Jurkat, Clone E6-1 (cell line): ENCODE data around the gene RNU2-63P. TPM values are rescaled to one million over a fixed set of nuclear protein-coding genes. Genes with fewer than 3 reads are reported as not detected.
"Not testable (repeated sequence)": the region's sequence is repeated elsewhere in the genome, so short reads cannot be mapped to it uniquely, and the experiment has no call there.

Experiments
- DNase-seq: peaks from one replicate; pipeline ENCODE4 v3.0.0-alpha.2; 2011; ENCODE audit warnings: low read depth, low spot score
- H3K4me3 ChIP-seq: 2 replicates; pipeline ENCODE4 v1.5.1; 2011; ENCODE audit warnings: mild to moderate bottlenecking, low read length, control low read depth, moderate library complexity
- polyA plus RNA-seq: library from polyadenylated mRNA; unstranded; fragments of >200 nt; gene quantifications from one replicate; pipeline ENCODE4 v1.2.1, GENCODE V29; 2012; ENCODE audit warnings: missing spikeins; ENCODE audit not compliant: insufficient read length, insufficient read depth

RNU2-63P gene
- not detected for polyA plus RNA-seq

DNA sequence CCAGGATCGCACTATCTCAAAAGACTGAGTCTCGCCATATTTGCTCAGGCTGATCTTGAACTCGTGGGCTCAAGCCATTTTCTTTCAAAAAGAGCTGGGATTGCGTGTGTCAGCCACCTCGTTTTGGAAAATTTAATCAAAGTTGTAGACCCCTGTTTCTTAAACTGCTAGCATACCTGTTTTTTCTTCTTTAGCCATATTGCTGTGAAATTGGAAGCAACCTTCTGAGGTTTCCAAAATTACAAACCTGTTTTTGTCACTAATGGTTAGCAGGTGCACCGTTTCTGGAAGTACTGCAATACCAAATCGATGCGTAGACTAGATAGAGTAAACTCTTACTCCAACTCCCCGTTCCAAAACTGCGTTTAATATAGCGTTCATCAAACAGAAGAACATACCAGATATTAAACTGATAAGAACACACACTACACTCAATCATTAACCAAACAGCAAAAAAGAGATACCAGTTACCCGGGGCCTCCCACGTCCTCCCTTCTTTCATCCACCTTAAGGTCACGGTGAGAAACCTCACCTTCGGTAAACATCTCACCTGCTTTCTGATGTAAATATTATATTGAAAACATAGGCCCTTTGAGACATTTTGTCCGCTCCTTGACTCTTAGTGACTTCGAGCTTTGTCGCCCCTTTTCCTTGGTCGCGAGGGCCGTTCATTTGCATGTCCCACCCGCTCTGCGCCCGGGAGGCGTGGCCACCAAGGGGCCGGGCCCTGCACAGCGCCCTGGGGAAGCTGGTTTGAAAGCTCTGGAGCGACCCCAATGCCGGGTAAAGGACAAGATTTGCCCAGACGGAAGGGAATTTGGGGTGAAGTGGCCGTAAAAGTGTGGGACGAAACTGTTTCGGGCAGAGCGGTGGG is at the start of gene RNU2-63P:
RNU2-63P (minus strand) TSS at position 462 of the 874 bp plus-strand sequence.
- DNase-seq, result peak; percentile 89
- peak within 1 kb of the TSS; percentile 64 for H3K4me3 ChIP-seq

DNA sequence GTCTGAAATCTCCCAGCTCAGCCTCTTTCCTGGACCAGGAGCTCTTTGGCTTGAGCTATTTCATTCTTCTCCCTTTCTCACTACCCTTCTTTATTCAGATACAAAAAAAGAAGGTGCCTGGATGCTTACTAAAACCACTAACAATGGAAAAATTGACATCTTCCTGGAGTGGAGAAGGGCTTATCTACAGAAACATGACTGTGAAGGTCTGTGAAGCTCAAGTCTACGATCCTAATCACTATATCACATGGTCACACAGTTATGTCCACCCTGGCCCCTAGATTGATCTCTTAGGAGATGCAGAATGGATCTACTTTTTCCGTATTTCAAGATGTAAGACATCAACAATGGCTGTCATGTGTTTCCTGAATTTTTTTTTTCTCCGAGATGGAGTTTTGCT is 44.9 kb upstream of the RNU2-63P start:
- no peak overlapping the region for H3K4me3 ChIP-seq
- DNase-seq, result no peak

DNA sequence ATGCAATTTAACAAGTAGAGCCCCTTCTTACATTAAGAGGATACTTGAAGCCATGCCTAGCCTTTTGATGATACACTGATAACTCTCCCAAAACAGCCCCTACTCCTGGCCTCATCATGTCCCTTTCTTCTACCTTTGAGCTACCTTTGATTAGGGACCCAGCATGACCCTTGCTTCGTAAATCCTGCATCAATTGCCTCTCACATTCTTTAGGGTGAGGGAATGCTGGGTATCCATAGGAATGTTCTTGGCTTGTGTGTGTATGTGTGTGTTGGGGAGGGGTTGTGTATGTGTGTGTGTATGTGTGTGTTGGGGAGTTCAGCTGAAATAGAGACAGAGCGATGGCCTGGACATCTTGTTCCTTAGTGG is 44.5 kb upstream of the RNU2-63P start:
- H3K4me3 ChIP-seq, result no peak overlapping the region
- no peak for DNase-seq

DNA sequence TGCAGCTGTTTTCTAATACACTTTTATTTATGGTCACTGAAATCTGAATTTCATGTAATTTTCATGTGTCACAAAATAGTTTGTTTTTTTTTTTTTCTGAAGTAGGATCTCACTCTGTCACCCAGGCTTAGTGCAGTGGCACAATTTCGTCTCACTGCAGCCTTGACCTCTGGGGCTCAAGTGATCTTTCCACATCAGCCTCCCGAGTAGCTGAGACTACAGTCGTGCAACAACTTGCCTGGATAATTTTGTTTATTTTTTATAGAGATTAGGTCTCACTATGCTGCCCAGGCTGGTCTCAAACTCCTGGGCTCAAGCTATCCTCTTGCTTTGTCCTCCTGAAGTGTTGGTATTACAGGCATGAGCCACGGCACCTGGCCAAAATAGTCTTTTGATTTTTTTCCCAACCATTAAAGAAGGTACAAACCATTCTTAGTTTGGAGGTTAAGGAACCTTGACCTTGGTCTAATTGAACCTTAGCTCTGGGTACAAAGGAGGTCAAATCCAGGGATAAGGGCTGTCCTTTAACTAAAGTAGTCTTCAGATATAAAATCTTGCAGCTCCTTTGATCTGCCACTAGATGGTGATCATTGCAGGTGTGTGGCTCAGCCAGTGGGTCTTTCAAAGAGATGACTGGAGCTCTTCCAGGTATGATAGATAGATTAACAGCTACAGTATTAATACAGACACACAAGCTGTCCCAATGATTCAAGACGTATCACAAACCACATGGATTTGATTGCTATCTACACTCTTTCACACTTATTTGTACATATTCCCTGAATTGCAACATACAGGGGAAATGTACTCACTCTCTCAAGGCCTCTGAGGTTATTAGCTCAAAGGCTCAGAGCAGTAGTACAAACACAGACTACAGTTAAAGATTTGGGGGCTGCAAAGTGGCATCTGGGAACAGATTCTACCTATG is 43.9 kb upstream of the RNU2-63P start:
- H3K4me3 ChIP-seq, result no peak overlapping the region
- peak; percentile 38 for DNase-seq

DNA sequence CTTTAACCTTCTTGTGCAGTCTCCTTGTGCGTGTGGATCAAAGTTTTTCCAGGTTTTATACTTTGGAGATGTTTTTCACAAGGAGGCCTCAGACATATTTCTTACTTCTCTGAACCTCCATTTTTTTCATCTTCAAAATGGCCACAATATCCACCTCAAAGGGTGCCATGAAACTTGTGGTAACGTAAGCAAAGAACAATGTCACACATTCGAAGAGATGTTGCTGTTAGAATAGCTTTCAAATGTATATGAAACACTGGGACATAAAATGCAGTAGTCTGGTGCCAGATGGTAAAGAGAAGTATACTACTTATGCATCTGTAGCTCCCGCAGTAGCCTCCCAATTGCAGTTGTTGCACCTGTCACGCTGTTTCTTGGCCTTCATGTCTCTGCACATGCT is 41.8 kb upstream of the RNU2-63P start:
- no peak overlapping the region for H3K4me3 ChIP-seq
- DNase-seq, result peak; percentile 88

DNA sequence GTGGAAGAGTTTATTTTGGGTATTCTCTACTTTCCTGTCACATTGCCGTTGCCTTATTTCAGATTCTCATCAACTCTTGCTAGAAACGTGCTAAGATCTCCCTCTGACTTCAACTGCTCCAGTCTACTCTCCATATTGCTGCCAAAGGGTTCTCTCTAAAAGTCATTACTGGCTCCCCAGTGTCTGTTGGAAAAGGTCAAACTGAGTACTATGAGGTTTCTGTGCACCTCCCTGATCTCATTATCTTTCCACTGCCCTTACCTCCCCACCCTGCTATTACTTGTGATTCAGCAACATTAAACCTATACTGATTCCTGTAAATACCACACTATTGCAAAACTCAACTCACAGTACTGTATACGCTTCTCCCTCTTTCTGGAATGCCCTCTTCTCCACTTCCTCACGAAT is 41.1 kb upstream of the RNU2-63P start:
- no peak for DNase-seq
- no peak overlapping the region for H3K4me3 ChIP-seq

DNA sequence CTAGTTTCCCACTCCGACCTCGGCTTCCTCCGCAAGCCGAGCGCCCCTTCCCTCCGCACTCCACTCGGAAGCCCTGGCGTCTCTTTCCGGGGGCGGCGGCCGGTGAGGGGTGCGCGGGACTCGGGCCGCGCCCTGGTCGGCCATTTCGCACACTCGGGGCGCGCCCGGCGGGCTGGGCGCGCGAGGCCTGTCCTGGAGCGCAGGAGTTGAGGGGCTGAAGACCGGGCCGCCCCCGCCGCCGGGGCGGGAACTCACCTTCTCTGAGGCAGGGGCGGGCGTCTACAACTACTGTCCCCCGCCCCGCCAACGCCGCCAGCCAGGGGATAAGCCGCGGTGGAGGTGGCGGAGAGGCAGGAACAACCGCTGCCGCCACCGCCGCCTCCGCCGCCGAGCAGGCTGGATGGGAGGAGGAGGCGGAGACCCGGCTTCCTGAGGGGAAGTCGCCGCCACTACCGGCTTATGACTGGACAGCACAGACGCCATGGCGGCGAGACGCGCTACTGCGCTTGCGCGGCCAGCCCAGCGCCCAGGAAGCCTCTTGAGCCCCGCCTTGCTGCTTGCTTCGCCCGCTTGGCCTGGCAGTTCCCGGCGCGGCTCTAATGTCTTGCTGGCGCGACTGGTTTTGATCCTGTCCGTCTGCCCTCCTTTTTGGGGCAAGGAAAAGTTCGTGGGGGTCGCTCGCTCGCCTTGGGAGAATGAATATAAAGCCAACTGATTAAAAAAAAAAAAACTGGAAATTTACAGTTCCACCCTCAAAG is 39.2 kb upstream of the RNU2-63P start, which contains the start of gene KRCC1:
KRCC1 (minus strand) TSS at position 413 of the 758 bp plus-strand sequence. CDS start 27,220 bp downstream, outside the sequence.
- peak; percentile 94 for DNase-seq
- H3K4me3 ChIP-seq, result peak within 1 kb of the TSS; percentile 96

DNA sequence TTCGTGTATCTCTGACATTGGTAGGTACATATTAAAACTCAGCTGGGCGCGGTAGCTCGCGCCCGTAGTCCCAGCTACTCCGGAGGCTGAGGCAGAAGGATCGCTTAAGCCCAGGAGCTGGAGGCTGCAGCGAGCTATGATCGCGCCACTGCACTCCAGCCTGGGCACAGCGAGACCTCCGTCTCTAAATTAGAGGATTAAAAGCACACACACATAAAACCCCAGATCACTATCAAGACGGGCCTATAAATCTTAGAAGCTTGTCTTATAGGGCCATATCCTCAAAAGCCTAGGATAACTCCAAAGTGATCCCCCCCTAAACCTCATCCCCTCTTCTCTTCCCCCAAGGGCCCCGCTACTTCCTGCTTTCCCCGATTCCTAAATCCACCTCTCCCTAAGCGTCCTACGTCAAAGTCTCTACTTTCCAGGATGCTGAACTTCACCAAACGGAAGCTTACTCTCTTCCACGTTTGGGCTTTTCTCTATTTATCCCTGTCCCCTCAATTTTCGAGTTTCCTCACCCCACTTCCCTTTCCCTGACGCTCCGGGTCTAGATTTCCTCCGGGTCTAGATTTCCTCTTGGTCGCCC is 38.5 kb upstream of the RNU2-63P start:
- H3K4me3 ChIP-seq, result peak overlapping the region; percentile 96
- no peak for DNase-seq

DNA sequence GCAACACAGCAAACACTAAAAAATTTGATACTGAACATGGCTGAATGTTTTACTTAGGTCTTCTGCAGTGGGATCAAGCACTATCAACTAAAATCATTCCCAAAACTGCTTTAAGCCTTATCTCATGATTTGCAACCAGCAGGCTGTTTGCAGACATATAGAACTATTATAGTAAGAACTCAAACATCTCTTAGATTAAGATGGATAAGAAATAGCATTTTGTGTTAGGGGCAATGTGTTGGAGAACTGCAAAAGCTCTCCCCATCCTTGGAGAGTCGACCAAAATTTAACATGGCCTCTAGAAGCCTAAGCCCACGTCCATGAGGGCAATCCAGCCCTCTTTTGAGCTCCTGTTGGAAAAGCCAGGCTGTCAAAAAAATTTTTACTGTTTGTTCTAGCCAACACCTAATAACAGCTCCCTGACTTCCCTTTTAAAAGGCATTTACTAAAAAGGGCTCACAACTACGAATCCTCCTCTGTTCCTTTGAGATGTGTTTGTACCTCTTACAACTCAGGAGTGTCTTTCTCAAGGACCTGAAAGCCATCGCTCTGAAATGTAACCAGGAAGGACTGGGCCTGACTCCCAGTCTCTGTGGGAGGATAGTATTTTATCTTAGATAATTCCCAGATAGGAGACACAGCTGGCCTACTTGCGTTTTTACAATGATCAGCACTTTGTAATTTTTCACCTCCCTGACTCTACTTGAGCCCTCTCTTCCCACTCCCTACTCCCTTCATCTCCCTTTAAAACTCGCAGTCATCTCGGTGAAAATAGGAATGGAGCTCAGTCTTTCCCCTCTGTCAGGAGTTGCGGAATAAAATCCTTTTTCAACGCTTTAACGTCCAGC is 37.8 kb upstream of the RNU2-63P start:
- no peak for DNase-seq
- H3K4me3 ChIP-seq, result peak overlapping the region; percentile 96

DNA sequence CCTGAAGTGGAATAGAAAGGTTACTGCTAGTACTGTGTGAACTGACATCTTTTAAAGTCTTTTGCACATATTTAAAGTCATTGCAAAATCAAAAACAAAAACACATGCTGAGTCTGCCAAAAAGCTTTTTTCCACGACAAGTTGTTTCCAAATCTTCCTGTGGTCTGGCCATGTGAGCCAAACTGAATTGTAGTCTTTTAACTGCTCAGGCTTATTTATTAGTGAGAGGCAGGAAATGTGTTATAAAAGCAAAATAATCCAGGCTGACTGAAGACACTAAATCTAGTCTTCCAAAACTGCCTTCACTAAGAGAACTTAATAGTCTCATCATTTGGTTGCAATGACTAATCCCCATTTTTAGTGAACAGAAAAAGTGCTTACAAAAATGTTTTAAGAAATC is 36.9 kb upstream of the RNU2-63P start:
- no peak for DNase-seq
- H3K4me3 ChIP-seq, result no peak overlapping the region

DNA sequence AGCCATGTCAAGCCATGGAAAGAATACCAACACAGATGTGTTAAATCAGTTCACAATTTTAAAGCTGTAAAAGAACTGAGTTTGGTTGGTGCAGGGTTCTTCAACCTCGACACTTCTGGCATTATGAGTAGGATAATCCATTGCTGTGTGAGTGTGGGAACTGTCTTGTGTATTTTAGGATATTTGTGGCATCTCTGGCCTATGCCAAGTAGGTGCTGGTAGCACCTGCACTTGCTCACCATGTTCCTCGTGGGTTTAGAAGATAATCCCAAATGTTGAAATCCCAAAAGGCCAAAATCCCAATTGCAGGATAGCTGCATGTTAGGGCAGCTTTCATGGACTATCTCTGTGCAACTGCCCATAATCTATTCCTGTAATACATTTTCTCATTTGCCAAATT is 35.4 kb upstream of the RNU2-63P start:
- no peak overlapping the region for H3K4me3 ChIP-seq
- no peak for DNase-seq

DNA sequence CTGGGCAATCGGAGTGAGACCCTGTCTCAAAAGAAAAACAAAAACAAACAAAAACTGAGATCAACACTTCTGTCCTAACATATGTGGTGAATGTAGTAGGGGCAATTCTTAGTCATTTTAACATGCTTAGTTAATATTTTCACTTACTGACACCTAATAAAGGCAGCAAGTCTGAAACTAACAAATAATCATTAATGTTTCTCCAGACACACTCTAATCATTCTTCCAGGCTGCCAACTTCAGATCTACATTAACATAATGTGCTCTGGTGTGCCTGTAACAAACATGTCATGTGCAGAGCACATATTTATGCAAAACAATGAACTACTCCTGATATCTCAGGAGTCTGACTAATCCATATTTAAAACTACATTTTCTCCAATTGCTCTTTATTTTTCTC is 33.3 kb upstream of the RNU2-63P start:
- no peak for DNase-seq
- no peak overlapping the region for H3K4me3 ChIP-seq

DNA sequence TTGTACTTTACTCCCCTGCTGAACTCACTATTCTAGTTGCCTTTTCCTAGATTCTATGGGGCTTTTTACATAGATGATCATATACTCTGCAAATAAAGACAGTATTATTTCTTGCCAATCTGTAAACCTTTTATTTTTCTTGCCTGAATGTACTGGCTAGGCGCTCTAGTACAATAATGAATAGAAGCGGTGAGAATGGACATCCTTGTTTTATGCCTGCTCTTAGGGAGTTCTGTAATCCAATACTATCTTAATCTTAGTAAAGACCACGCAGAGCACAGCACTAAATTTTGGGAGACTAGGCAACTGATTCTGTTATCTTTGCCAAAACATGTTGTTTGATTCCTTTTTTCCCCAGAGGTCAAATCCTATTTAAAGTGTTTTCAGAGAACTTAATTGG is 32.2 kb upstream of the RNU2-63P start:
- H3K4me3 ChIP-seq, result no peak overlapping the region
- no peak for DNase-seq

DNA sequence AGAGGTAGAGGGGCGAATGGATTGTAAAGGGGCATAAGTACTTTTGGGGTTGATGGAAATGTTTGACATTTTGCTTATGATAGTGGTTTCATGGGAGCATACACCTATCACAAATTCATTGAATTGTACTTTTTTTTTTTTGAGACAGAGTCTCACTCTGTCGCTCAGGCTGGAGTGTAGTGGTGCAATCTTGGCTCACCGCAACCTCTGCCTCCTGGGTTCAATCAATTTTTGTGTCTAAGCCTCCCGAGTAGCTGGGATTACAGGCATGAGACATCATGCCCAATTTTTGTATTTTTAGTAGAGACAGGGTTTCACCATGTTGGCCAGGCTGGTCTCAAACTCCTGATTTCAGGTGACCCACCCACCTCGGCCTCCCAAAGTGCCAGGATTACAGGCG is 29.2 kb upstream of the RNU2-63P start:
- not testable (repeated sequence) for DNase-seq, H3K4me3 ChIP-seq

DNA sequence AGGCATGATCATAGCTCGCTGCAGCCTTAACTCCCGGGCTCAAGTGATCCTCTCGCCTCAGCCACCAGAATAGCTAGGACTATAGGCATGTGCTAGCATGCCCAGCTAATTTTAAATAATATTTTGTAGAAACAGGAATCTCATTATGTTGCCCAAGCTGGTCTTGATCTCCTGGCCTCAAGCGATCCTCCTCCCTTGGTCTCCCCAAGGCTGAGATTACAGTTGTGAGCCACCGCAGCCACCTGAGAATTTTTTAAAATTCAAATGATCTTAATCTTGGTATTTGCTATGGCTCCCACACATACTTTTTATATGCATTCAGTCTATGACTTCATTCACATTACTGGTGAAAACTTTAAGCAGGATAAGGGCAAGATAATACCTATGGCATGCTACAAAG is 26.1 kb upstream of the RNU2-63P start:
- no peak for DNase-seq
- H3K4me3 ChIP-seq, result no peak overlapping the region

DNA sequence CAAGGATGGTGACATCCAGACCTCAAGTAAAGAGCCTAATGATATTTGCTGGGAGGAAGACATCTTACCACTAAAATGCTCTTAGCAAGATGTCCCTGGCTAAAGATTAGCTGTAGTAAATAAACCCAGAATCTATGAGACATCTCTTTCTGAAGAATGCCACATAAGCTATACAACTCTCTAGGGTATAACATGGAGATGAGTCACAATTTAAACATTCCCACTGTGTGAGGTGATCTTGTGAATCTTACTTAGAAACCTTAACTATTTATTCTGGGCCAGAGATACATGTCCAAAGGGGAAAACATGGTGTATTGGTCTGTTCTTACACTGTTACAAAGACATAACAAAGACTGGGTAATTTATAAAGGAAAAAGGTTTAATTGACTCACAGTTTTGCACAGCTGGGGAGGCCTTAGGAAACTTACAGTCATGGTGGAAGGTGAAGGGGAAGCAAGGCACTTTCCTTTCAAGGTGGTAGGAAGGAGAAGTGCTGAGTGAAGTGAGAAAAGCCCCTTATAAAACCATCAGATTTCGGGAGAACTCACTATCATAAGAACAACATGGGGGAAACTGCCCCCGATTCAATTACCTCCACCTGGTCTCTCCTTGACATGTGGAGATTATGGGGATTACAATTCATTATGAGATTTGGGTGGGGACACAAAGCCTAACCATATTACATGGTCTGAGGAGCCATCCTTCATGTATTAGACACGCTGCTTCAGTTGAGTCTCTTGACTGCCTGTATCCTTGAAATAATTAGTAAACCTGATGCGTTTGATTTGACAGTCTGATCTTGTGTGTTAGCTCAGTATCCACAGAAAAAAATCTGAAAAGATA is 22.1 kb upstream of the RNU2-63P start:
- H3K4me3 ChIP-seq, result no peak overlapping the region
- DNase-seq, result no peak

DNA sequence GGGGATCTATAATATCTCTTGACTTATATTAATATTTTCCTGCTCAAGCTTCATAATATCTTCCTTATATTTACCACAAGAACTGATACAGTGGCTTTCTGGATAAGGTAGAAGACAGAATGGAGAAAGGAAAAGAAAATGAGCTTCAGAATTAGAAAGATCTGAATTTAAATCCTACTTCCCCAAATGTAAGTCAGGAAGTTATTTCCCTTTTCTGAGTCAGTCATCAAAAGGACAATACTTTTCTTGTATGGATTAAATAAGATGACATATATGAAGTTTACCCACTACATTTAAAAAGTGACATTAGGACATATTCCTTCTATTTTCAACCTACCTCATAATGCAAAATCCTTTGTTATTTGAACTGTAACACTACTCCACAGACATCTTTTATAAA is 20.3 kb upstream of the RNU2-63P start:
- no peak for DNase-seq
- no peak overlapping the region for H3K4me3 ChIP-seq
